Measurements from ENCODE around the gene URI1.
"Not testable (repeated sequence)": the region's sequence is repeated elsewhere in the genome, so short reads cannot be mapped to it uniquely, and the experiment has no call there.

The URI1 gene

GRCh38 chr19:29941828-29942403, at the start of gene URI1:
URI1 (plus strand) TSS chr19:29942239; CDS start chr19:29942548, 309 bp downstream.
- peak; percentile 91 to 97 for DNase-seq

GRCh38 chr19:29893606-29894284, 48.3 kb upstream of the URI1 start:
- no peak for DNase-seq

GRCh38 chr19:29896802-29897201, 45.2 kb upstream of the URI1 start:
- DNase-seq = no peak

- no peak for DNase-seq
These were observed 44.6 kb upstream of the URI1 start for GRCh38 chr19:29897466-29897865.

DNA sequence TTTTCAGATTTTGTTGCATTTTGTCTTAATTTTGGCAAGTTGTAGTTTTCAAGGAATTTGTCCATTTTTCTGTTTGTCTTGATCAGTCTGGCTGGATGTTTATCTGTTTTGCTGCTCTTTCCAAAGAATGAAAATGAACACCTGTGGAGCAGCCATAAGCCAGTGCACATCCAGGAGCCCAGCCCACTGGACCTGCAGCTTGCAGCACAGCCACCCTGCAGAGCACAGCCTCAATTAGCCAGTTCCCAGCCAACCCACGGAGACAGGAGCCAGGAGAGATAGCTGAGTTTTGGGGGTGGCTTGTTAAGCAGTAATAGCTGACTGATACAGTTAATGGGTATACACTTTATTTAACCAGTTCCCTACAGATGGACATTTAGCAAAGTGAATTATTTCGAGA, 38.0 kb upstream of the URI1 start:
- DNase-seq = no peak

- no peak for DNase-seq
These were observed 32.8 kb upstream of the URI1 start for GRCh38 chr19:29908963-29909944.

- no peak for DNase-seq
These were observed 27.1 kb upstream of the URI1 start for GRCh38 chr19:29914933-29915332.

GRCh38 chr19:29915832-29916231, 26.2 kb upstream of the URI1 start:
- not testable (repeated sequence) for DNase-seq

DNA sequence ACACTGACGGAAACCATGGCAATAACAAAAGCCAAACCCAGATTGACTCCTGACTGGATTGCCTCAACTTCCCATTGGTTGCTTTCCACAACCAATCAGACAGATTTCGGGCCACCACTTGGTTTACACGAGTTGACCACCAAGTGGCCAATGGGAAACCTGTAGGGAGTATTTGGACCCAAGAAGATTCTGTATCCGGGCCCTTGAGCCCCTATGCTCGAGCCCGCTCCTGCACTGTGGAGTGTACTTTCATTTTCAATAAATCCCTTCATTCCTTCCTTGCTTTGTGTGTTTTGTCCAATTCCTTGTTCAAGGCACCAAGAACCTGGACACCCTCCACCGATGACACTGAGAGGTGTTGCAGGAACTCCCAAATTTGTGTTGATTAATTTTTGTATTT, 24.1 kb upstream of the URI1 start:
- no peak for DNase-seq

DNA sequence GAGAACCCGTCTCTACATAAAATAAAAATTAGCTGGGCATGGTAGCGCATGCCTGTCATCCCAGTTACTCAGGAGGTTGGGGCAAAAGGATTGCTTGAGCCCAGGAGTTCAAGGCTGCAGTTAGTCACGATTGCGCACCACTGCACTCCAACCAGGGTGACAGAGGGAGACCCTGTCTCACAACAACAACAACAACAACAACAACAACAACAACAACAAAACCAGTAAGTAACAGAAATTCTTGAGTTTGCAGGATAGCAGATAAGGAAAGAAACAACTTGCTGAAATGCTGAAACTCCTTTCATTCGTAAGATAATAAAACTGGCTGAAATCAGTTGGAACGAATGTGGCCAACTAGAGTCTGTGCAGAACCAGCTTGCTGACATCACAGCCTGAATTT, 23.1 kb upstream of the URI1 start:
- no peak for DNase-seq

- no peak for DNase-seq
These were observed 19.1 kb upstream of the URI1 start for GRCh38 chr19:29922972-29923371.

- DNase-seq = no peak
These were observed 18.4 kb upstream of the URI1 start for GRCh38 chr19:29923653-29924052.

DNA sequence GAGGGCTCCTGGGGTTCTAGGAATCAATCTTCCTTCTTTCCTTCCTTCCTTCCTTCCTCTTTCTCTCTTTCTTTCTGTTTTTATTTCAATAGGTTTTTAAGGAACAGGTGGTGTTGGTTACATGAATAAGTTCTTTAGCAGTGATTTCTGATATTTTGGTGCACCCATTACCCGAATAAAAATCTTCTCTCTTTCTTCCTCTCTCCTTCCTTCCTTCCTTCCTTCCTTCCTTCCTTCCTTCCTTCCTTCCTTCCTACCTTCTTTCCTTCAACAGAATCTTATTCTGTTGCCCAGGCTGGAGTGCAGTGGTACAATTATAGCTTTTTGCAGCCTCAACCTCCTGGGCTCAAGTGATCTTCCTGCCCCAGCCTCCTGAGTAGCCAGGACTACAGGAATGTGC, 16.0 kb upstream of the URI1 start:
- no peak for DNase-seq

DNA sequence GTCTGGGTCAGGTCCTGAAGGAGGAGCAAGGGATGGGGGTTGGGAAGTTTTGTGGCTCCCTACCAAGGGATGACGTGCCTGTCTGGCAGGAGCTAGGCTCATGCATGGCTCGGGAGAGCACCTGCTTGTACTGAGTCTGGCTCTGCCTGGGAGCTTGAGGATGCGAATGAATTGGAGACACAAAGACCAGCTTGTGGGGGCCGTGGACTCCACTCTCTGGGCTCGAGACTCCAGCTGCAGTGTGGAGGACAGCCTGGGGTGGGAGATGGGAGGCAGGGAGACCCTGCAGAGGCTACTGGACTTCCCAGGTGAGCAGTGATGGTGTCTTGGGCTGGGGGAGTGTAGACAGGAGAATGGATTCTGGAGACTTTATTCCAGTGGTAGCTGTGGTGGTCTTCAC, 15.2 kb upstream of the URI1 start:
- no peak for DNase-seq

- no peak for DNase-seq
These were observed 14.0 kb upstream of the URI1 start for GRCh38 chr19:29927944-29928625.

DNA sequence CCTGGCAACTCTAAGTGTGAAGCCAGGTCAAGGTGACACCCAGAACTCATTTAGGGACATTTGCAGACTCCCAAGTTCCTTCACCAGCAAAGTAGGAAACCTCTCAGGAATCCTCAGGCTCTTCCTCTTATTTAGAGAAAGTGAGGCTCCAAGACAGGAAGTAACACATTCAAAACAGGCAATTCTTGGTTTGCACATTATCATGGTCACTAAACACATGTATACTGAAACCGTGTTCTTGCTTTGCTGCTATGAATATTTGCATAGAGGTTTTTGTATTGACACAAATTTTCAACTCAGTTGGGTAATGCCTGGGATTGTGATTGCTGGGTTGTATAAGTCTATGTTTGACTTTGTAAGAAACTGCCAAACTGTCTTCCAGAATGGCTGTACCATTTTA, 13.2 kb upstream of the URI1 start:
- no peak for DNase-seq

- no peak for DNase-seq
These were observed 7.8 kb upstream of the URI1 start for GRCh38 chr19:29934257-29934656.

- DNase-seq = no peak
These were observed 7.3 kb upstream of the URI1 start for GRCh38 chr19:29934781-29935180.

DNA sequence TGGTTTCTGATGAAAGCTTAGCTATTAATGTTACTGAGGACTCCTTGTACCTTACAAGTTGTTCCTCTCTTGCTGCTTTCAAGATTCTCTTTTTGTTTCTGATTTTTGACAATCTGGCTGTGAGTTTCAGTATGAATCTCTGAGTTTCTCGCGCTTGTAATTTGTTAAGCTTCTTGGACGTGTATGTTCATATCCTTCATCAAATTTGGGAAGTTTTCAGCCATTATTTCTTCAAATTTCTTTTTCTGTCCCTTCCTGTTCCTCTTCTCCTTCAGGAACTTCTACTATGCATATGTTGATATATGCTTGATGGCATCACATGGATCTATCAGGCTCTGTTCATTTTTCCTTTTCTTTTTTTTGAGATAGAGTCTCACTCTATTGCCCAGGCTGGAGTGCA, 5.6 kb upstream of the URI1 start:
- DNase-seq = no peak

DNA sequence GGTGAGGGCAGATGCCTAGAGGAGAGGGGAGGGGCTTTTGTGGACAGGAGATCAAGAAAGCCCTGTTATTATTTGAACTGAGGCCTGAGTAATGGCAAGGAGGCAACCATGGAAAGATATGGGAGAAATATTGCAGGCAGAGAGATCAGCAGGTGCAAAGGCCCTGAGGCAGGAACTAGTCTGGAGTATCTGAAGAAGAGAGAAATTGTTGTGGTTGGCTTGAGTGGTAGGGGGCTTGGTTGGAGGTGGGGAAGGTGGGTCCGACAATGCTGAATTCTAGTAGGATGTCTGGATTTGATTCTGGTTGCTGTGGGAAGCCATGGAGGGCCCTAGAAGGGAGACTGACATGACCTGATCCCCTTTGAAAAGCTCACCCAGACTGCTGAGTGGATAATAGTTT, 2.4 kb upstream of the URI1 start:
- no peak for DNase-seq

- no peak for DNase-seq
These were observed 961 bp upstream of the URI1 start for GRCh38 chr19:29940971-29941585.

DNA sequence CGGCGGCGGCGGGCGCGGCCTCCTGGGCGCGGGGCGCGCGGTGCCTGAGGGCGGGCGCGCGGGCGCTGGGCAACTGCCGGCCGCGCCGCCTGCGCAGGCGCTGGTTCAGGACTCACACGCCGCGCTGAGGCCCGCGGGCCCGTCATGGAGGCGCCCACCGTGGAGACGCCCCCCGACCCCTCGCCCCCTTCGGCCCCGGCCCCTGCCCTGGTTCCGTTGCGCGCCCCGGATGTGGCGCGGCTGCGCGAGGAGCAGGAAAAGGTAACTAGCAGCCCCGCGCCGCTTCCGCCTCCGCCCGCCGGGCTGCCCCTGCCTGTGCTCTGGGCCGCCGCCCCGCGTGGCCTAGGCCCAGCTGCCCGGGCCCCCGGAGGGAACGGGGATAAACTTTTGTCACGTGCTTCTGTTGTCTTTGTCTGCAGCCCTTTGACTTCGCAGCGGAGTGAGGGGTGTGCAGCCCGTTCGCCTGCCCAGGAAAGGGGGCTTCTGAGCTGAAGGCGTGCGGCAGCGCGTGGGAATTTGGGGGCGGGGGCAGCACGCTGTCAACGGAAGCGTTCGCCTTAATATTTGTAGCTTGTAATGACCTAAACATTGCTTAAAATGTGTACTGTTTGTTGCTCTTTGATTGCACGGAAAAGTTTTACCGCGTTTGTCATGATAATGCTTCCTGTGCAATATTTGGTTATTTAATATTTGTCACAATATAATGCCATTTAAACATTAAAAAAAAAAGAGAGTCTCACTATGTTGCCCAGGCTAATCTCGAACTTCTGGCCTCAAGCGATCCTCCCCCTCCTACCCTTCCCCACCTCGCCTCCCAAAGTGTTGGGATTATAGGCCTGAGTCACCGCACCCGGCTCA, 594 bp downstream of the URI1 start:
- peak; percentile 64 to 70 for DNase-seq
